Measurements from ENCODE around the gene SEMA3C. TPM values are rescaled to one million over a fixed set of nuclear protein-coding genes. Genes with fewer than 3 reads are reported as not detected.

The SEMA3C gene
- total RNA-seq, 1 donor from 2014 or later: 111 TPM

GRCh38 chr7:80781561-80781979 lies 137.3 kb downstream of the SEMA3C start:
- no peak for DNase-seq (ENCODE audit: low spot score)

- no peak for DNase-seq (ENCODE audit: low spot score)
Observed at GRCh38 chr7:80781146-80781545, 137.7 kb downstream of the SEMA3C start.

GRCh38 chr7:80779456-80779855 lies 139.4 kb downstream of the SEMA3C start:
- DNase-seq (ENCODE audit: low spot score): no peak

- DNase-seq (ENCODE audit: low spot score): no peak
Observed at GRCh38 chr7:80775897-80776296, 143.0 kb downstream of the SEMA3C start.

- no peak for DNase-seq (ENCODE audit: low spot score)
Observed at GRCh38 chr7:80775482-80775881, 143.4 kb downstream of the SEMA3C start.

GRCh38 chr7:80774843-80775242 lies 144.0 kb downstream of the SEMA3C start:
- DNase-seq (ENCODE audit: low spot score): no peak

- no peak for DNase-seq (ENCODE audit: low spot score)
Observed at GRCh38 chr7:80773787-80774508, 144.9 kb downstream of the SEMA3C start.

- DNase-seq (ENCODE audit: low spot score): no peak
Observed at GRCh38 chr7:80772347-80772993, 146.4 kb downstream of the SEMA3C start.

- DNase-seq (ENCODE audit: low spot score): no peak
Observed at GRCh38 chr7:80771523-80771922, 147.3 kb downstream of the SEMA3C start.

- DNase-seq (ENCODE audit: low spot score): no peak
Observed at GRCh38 chr7:80770675-80771081, 148.2 kb downstream of the SEMA3C start.

GRCh38 chr7:80770061-80770460 lies 148.8 kb downstream of the SEMA3C start:
- no peak for DNase-seq (ENCODE audit: low spot score)

GRCh38 chr7:80768756-80769155 lies 150.1 kb downstream of the SEMA3C start:
- DNase-seq (ENCODE audit: low spot score): no peak

GRCh38 chr7:80767654-80768053 lies 151.2 kb downstream of the SEMA3C start:
- no peak for DNase-seq (ENCODE audit: low spot score)

GRCh38 chr7:80766724-80767123 lies 152.1 kb downstream of the SEMA3C start:
- no peak for DNase-seq (ENCODE audit: low spot score)

GRCh38 chr7:80764132-80764531 lies 154.7 kb downstream of the SEMA3C start:
- no peak for DNase-seq (ENCODE audit: low spot score)

- DNase-seq (ENCODE audit: low spot score): no peak
Observed at GRCh38 chr7:80763704-80764103, 155.1 kb downstream of the SEMA3C start.

- DNase-seq (ENCODE audit: low spot score): no peak
Observed at GRCh38 chr7:80763289-80763688, 155.6 kb downstream of the SEMA3C start.

GRCh38 chr7:80760292-80760691 lies 158.6 kb downstream of the SEMA3C start:
- no peak for DNase-seq (ENCODE audit: low spot score)

- DNase-seq (ENCODE audit: low spot score): no peak
Observed at GRCh38 chr7:80752954-80753690, 165.7 kb downstream of the SEMA3C start.

- no peak for DNase-seq (ENCODE audit: low spot score)
Observed at GRCh38 chr7:80749270-80749669, 169.6 kb downstream of the SEMA3C start.

GRCh38 chr7:80748363-80749042 lies 170.3 kb downstream of the SEMA3C start:
- DNase-seq (ENCODE audit: low spot score): no peak

Measured in ureter (tissue), 1 donor.